Ovary (tissue), 9 donors: ENCODE results near the gene SSPN. TPM values are rescaled to one million over a fixed set of nuclear protein-coding genes. Genes with fewer than 3 reads are reported as not detected.

Experiments
- DNase-seq, 5 donors: peaks; one replicate each; pipeline ENCODE4 v3.0.0-alpha.2; 2019 to 2020
- H3K27ac ChIP-seq, 2 donors: fragments of 200-600 bp; one replicate each; pipeline versions ENCODE4 v1.5.1 to v1.8.0; 2019 to 2022
- H3K27me3 ChIP-seq: fragments of 200-600 bp; one replicate; pipeline ENCODE4 v1.8.0; 2022
- H3K36me3 ChIP-seq: fragments of 200-600 bp; sonication (generic); one replicate; pipeline ENCODE4 v1.5.1; 2019
- H3K4me1 ChIP-seq: one replicate; pipeline ENCODE4 v1.8.1; 2013; ENCODE audit warnings: mild to moderate bottlenecking, moderate library complexity; ENCODE audit not compliant: insufficient read depth
- H3K4me3 ChIP-seq: fragments of 200-600 bp; sonication (generic); one replicate; pipeline ENCODE4 v1.5.1; 2017
- H3K9me3 ChIP-seq, 2 donors: fragments of 200-600 bp in 1 of 2; sonication (generic) in 1 of 2; one replicate each; pipeline versions ENCODE4 v1.5.1 to v1.8.1; 2013 to 2019; ENCODE audit warnings: mild to moderate bottlenecking in 1 of 2, moderate library complexity in 1 of 2
- EP300 ChIP-seq: sonication (generic); formaldehyde crosslinking; IDR thresholded peaks from one replicate; pipeline ENCODE4 v1.6.1; 2017; ENCODE audit warnings: antibody characterized with exemption
- POLR2A ChIP-seq: fragments of 450-650 bp; IDR thresholded peaks from one replicate; pipeline ENCODE4 v1.6.1; 2017; ENCODE audit warnings: antibody characterized with exemption, mild to moderate bottlenecking, moderate library complexity
- WGBS, 3 donors: extraction: QIAGEN DNeasy Blood & Tissue Kit in 1 of 3; methylation state at CpG; one replicate each; pipeline versions ENCODE4 v1.1.5 to v1.1.7; 2013 to 2017; 5-methylcytosine and 5-hydroxymethylcytosine counted together
- intact Hi-C, 4 donors: fragments of 100-400 bp; cut with DNase I; formaldehyde crosslinking; loops; one replicate each; pipeline versions ENCODE4 v1.11.0 to v1.15.1; 2022 to 2023
- polyA plus RNA-seq, 2 donors: library from polyadenylated mRNA; stranded (reverse); fragments of 200-250 nt in 1 of 2; fragments of 350-450 nt in 1 of 2; fragmentation: Illumina TruSeq in 1 of 2; extraction: RNeasy Lipid Tissue Mini Kit (QIAGEN cat#74804) in 1 of 2; gene quantifications; one replicate each; pipeline ENCODE4 v1.2.3, GENCODE V29; 2013 to 2014
- total RNA-seq, 7 donors: library from RNA; depleted of rRNA in 2 of 7; stranded (reverse); fragments of >200 nt in 2 of 7; fragmentation: NEBNext Ultra II Directional in 3 of 7; extraction: Animal tissue kit (Norgen Biotek cat#: 25700) in 3 of 7; gene quantifications; one replicate each; pipeline versions ENCODE4 v1.1.0 to v1.2.4, GENCODE V29; 2016 to 2023
- TF ChIP-seq, protein P1 (sequence below), 3 donors: fragments of 450-650 bp in 2 of 3; fragments of 200-600 bp in 1 of 3; IDR thresholded peaks; one replicate each; pipeline versions ENCODE4 v1.5.1 to v1.8.0; 2016 to 2022; ENCODE audit warnings: antibody characterized with exemption in 3 of 3, mild to moderate bottlenecking in 1 of 3
- donor health status: DM: no; HTN: no; CAD: no; lungs with moderate emphysema.
- donor health status: DM: no; HTN: no; CAD: no.
- donor health status: Bipolar disorder and iron deficiency.
- donor health status: DM: yes; HTN: yes; CAD: no.
- donor health status: DM: no; HTN: no; CAD: no.
- donor health status: DM: yes; HTN: yes; CAD: no.

The SSPN gene
- total and polyA plus RNA-seq, 9 donors, result 17.0 to 68.0 (median 38.2) TPM

- no peak for TF ChIP-seq POLR2A
- peaks cover 7% of the 10 kb centered on the region for H3K4me1 ChIP-seq
- DNase-seq, result no peak
- 82 to 93% (median 87%) methylated on average over 4 of the region's 4 CpGs for WGBS, 3 donors
- H3K36me3 ChIP-seq, result no peaks in the 10 kb centered on the region
- intact Hi-C loops, result no loop called here
- H3K9me3 ChIP-seq, result no peaks in the 10 kb centered on the region
- no peaks in the 10 kb centered on the region for H3K27me3 ChIP-seq
- H3K4me3 ChIP-seq, result no peak overlapping the region
- H3K27ac ChIP-seq, result no peak overlapping the region
Observed at GRCh38 chr12:26282339-26282940, 87.1 kb downstream of the SSPN start.

DNA sequence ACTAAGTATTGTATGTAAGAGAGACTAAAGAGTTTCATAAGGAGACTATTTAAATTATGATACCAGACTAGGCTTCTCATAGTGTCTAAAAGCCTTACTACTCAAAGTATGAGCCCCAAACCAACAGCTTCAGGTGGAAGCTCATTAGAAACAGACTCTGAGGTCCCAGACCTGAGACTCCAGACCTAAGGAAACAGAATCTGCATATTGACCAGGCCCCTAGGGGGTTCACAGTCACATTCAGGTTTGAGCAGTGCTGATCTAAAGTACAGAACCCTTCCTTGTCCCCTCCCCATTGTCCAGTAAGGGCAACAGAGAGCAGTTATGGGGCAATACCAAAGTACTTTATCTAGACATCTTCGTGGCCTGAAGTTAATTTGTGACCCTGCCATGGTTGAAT lies 87.7 kb downstream of the SSPN start:
- Histone ChIP-seq H3K36me3 (no peaks in the 10 kb centered on the region), H3K4me1 (peaks cover 7% of the 10 kb centered on the region), H3K4me3 (no peak overlapping the region), H3K27me3 (no peaks in the 10 kb centered on the region), H3K27ac (no peak overlapping the region), H3K9me3 (no peaks in the 10 kb centered on the region)
- WGBS, 3 donors, result 67 to 72% (median 68%) methylated on average over 1 of the region's 1 CpG
- intact Hi-C loops, result no loop called here
- DNase-seq, result no peak
- TF ChIP-seq EP300, result no peak
- no peak for TF ChIP-seq POLR2A
- TF ChIP-seq, protein P1, sequence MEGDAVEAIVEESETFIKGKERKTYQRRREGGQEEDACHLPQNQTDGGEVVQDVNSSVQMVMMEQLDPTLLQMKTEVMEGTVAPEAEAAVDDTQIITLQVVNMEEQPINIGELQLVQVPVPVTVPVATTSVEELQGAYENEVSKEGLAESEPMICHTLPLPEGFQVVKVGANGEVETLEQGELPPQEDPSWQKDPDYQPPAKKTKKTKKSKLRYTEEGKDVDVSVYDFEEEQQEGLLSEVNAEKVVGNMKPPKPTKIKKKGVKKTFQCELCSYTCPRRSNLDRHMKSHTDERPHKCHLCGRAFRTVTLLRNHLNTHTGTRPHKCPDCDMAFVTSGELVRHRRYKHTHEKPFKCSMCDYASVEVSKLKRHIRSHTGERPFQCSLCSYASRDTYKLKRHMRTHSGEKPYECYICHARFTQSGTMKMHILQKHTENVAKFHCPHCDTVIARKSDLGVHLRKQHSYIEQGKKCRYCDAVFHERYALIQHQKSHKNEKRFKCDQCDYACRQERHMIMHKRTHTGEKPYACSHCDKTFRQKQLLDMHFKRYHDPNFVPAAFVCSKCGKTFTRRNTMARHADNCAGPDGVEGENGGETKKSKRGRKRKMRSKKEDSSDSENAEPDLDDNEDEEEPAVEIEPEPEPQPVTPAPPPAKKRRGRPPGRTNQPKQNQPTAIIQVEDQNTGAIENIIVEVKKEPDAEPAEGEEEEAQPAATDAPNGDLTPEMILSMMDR (IDR thresholded peaks at IDR 0.05), result no peak

- Histone ChIP-seq H3K36me3 (no peaks in the 10 kb centered on the region), H3K4me3 (no peak overlapping the region), H3K4me1 (peaks cover 7% of the 10 kb centered on the region), H3K27ac (no peak overlapping the region), H3K27me3 (no peaks in the 10 kb centered on the region), H3K9me3 (no peaks in the 10 kb centered on the region)
- DNase-seq, result no peak
- 84 to 97% (median 85%) methylated on average over 2 of the region's 2 CpGs for WGBS, 3 donors
- TF ChIP-seq, protein P1 (IDR thresholded peaks at IDR 0.05), result no peak
- TF ChIP-seq POLR2A, result no peak
- TF ChIP-seq EP300, result no peak
- intact Hi-C loops, result no loop called here
Observed at GRCh38 chr12:26283617-26284016, 88.2 kb downstream of the SSPN start.

DNA sequence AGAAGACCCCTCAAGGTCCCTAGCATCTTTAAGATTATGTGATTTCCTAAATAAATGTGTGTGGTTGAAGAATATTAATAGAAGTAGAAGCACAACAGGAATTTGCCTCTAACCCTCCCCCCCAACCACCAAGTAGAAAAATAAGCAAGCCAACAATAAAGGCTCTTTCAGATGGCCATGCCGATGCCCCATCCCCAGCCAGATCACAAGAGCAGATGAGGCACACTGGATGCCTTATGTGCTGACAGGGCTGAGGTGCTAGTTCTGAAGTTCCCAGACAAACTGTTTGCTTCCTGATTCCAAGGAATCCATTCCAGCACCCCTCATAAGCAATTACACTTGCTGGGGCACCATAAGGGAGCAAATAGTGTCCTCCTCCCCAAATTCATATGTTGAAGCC lies 90.0 kb downstream of the SSPN start:
- H3K27me3 ChIP-seq, result no peaks in the 10 kb centered on the region
- H3K27ac ChIP-seq, result no peak overlapping the region
- intact Hi-C loops, result no loop called here
- H3K4me1 ChIP-seq, result peaks cover 7% of the 10 kb centered on the region
- DNase-seq, result no peak
- no peaks in the 10 kb centered on the region for H3K9me3 ChIP-seq
- H3K4me3 ChIP-seq, result no peak overlapping the region
- TF ChIP-seq, protein P1 (IDR thresholded peaks at IDR 0.05), result no peak
- no peak for TF ChIP-seq EP300
- TF ChIP-seq POLR2A, result no peak
- no peaks in the 10 kb centered on the region for H3K36me3 ChIP-seq
- WGBS, 3 donors, result 95 to 100% (median 97%) methylated on average over 1 of the region's 1 CpG

DNA sequence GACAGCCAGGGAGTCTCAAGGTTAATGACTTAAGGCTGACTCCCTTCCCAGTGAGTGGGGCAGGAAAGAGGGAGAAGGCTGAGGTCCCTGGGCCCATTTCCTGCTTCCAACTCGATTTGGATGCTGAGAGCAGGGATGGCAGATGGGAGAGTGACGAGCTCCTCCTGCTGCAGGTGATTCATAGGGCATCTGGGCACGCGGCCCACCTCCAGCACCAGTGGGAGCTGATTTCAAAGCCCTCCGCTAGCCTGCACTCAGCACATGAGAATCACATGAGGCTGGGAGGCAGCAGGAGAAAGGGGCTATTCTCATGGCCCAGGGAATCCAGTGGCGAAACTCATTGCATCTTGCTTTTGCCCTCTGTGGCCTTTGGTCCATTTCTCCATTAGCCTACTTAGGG lies 90.8 kb downstream of the SSPN start:
- Histone ChIP-seq H3K27ac (no peak overlapping the region), H3K4me1 (peaks cover 5% of the 10 kb centered on the region), H3K9me3 (no peaks in the 10 kb centered on the region), H3K27me3 (no peaks in the 10 kb centered on the region), H3K4me3 (no peak overlapping the region), H3K36me3 (no peaks in the 10 kb centered on the region)
- TF ChIP-seq POLR2A, result no peak
- TF ChIP-seq EP300, result no peak
- TF ChIP-seq, protein P1 (IDR thresholded peaks at IDR 0.05), result no peak
- DNase-seq, result no peak
- 81 to 86% (median 82%) methylated on average over 6 of the region's 6 CpGs for WGBS, 3 donors
- intact Hi-C loops, result no loop called here
